GM18511 (cell line): Measurements from ENCODE around the gene SMAD7.

Source experiments
- ATAC-seq: cut with Tn5 transposase; IDR thresholded peaks from one replicate; pipeline ENCODE4 v1.9.1; 2021; ENCODE audit warnings: mild to moderate bottlenecking, moderate library complexity; ENCODE audit not compliant: unreplicated experiment

The SMAD7 gene

DNA sequence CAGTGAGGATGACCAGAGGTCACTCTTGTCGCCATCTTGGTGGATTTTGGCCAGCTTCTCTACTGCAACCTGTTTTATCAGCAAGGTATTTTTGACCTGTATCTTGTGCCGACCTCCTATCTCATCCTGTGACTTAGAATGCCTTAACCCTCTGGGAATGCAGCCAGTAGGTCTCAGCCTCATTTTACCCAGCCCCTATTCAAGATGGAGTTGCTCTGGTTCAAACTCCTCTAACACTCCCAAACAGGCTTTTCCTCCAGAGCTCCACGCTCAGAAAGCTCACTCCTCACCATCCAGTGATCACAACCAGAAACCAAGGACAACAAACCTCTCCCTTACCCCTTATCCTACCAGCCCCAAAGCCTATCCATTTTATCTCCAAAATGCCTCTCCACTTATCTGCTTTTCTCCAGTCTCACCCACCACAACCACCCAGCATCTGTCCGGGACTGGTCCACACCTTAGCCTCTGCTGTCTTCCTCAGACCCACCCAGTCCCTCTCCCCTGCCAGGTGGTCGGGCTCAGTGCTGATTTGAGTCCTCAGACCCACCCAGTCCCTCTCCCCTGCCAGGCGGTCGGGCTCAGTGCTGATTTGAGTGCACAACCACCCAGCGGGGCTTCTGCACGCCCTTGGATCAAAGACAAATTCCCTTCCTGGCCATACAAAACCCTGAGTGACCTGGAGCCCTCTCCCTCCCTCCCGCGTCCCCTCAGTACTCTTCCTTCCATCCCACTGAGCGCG lies 11.7 kb upstream of the SMAD7 start:
- ATAC-seq, result no peak

DNA sequence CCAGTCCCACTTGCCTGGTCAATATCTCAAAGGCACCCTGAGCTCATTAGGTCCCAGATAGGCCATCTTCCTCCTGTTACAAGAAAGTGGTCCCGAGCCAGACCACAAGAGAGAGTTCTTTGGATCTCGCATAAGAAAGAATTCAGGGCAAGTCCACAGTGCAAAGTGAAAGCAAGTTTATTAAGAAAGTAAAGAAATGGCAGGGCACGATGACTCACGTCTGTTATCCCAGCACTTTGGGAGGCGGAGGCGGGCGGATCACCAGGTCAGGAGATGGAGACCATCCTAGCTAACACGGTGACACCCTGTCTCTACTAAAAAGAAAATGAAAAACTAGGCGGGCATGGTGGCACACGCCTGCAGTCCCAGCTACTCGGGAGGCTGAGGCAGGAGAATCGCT lies 10.8 kb upstream of the SMAD7 start:
- ATAC-seq, result no peak

DNA sequence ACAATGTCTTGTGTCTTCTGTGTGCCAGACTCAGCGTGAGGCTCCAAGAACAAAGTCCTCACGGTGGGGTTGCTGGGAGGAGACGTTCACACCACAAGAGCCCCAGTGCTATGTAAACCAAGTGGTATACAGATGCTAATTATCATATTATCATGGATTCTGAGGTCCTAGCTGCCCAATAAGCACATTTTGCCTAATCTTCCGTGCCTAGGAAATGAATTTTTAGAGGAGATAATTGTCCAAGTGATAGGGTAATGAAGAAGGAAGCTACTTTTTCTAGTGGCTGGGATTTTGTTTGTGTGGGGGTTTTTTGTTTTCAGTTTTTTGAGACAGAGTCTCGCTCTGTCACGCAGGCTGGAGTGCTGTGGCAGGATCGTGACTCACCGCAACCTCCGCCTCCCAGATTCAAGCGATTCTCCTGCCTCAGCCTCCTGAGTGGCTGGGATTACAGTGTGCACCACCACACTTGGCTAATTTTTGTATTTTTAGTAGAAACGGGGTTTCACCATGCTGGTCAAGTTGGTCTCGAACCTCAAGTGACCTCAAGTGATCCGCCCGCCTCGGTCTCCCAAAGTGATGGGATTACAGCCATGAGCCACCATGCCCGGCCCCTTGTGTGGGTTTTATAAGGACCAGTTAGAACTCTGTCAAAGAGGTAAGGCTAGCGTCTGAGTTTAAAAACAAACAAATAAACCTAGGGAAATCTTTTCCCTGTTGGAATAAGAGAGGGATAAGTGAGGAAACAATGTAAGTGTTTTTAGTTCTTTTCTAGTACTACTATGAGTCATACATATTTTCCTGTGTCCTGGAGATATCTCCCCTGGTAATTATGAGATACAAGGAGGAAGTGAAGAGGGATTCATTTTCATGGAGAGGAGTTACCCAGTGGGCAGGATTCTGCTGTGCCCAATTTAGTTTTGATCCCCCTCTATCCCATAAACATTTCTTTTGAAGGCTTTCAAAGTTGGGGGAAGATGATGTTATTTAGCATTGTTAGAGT lies 9.5 kb upstream of the SMAD7 start:
- no peak for ATAC-seq

DNA sequence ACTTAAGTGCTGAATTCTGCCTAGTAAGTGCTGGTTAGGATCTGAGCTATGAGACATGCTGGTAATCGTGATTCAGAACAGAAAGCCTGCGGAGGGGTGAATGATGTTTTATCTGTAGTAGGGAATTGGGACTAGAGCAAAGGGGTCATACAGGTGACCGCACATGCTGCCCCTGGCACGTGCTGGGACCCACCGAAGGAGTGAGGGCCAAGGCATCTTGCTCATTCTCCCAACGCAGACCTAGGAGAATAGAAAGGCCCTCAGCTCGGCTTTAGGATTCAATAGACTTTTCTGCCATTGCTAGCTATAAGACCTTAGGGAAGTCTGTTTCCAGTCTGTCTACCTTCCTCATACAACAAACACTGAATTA lies 8.8 kb upstream of the SMAD7 start:
- ATAC-seq, result no peak

DNA sequence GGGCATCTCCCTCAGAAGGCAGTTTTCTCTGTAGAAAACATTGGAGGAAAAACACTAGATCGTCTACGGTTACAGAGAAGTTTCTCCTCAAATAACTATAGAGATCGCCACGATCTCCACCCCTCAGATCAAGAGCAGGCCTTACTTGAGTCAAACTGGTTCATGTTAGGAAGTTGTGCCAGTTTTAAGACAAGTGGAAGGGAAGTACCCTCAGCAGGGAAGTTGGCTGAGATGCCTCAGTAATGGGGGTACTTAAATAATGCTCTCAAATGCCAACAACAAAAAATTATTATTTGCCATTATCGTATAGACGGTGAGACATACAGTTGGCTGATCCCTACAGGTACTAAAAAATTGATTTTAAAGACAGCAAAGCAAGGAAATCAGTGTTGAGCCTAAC lies 8.2 kb upstream of the SMAD7 start:
- no peak for ATAC-seq

DNA sequence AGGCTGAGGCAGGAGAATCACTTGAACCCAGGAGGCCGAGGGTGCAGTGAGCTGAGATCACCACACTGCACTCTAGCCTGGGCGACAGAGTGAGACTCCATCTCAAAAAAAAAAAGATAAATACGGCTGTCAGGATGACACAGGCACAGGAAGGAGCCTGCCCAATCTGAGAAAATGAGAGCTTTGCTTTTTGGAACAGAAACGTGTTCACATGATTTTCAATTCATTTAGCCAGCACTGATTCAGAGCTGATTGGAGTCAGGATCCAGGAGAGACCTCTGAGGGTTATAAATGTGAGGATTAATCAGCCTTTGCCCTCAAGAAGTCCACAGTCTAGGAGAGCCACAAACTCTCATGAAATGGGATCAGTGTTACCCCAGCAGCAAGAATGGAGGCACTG lies 6.9 kb upstream of the SMAD7 start:
- no peak for ATAC-seq

DNA sequence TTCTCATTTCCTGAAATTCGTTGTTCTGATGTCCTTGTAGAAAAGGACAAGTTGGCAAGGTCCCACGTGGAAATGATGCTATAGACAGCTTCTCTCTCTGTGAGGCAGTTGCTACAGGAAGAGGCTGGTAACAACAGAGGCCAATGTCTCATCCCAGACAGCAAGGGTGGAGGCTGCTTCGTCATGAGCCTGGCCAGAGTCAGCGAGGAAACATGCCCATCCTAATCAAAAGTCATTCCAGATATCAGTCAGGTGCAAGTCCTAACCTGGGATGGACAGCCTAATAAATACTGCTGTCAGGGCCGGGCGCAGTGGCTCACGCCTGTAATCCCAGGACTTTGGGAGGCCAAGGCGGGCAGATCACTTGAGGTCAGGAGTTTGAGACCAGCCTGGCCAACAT lies 6.4 kb upstream of the SMAD7 start:
- ATAC-seq, result no peak

DNA sequence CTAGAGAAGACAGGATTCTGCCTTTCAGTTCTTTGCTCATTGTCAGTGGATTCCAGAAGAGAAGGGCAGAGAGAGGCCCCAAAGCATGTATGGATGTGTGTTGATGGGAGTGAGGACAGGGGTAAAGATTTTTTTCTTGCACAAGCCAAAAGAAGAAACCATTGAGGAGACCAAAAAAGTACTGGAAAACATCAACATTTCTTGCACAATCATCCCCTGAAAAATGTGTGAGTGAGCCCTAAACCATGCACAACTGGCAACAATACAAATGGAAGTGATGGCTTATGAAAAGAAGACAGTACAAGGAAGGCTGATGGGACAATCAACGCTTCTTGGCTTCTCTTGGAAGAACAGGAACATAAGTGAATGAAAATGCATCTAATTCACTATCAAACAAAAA lies 5.6 kb upstream of the SMAD7 start:
- ATAC-seq, result no peak

DNA sequence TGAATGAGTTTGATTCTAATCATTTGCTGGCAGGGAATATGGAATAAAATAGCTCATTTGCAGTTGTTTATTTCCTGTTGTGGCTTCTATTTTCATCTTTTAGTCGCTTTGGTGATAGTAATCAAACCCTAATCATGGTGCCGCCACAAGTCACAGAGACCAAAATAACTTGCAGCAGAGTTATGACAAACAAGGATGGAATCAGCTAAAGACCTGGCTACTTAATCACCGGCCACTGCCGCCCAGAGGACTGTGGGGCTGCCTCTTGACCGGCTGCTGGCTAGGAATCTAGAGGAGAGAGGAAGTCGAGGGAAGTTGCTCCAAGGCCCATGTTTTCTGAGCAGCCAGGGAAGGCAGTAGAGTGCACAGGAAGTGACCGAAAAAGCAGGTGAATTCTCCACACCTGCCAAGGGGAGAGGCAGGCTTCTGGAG lies 5.1 kb upstream of the SMAD7 start:
- no peak for ATAC-seq

DNA sequence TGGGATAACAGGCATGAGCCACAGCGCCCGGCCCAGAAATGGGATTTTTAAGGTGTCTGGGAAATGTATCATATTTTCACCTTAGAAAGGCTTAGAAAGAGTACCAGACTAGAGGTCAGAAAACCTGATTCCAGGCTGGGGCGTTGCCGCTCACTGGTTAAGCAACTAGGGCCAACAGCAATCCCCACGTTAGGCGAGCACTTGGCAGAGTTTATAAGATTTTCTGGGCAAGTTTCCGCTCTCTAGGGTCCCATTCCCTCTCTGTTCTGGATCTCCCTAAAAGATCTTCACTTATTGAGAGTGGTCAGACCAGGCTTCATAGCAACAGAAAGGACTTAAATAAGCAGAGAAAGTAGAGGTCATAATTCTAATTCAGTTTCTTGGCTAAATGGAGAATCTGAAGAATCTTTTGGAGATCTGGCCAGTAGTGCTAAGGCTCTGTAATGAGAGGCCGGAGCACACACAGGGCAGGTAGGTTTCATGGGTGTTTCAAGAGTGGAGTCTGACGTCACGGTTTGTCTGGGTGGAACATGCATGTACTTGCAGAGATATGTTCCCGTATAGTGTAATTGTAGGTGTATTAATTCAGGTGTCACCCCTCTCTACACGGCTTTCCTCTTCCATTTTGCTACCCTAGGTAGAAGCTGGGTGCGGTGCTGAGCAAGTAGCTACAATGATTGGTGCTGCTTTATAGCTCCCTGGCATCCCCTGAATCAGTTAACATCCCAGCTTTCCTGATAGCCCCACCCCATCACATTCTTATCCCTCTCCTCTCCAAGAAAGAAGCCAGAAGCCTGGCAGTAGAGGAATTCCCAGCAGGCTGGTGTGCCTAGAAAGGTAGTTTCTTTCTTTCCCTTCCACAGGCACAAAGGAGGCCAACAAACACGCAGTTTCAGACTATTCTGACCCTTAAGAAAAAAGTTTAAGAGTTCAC lies 4.4 kb upstream of the SMAD7 start:
- no peak for ATAC-seq

DNA sequence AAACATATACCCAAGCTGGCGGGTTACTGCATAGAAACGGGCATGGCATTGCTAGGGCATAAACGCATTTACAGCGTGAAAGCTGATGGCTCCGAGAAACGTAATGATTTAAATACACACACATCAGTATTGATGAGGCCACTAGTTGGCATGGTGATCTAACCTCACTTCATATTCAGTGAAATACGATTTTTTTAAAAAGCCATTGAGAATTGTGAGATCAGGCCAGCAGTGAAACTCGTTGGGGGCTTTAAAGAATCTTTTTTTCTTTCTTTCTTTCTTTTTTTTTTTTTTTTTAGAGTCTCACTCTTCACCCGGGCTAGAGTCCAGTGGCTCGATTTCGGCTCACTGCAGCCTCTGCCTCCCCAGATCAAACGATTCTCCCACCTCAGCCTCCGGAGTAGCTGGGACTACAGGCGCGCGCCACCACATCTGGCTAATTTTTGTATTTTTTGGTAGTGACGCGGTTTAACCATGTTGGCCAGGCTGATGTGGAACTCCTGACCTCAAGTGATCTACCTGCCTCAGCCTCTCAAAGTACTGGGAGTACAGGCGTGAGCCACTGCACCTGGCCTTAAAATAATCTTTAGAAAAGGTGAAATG lies 2.4 kb upstream of the SMAD7 start:
- ATAC-seq, result no peak

DNA sequence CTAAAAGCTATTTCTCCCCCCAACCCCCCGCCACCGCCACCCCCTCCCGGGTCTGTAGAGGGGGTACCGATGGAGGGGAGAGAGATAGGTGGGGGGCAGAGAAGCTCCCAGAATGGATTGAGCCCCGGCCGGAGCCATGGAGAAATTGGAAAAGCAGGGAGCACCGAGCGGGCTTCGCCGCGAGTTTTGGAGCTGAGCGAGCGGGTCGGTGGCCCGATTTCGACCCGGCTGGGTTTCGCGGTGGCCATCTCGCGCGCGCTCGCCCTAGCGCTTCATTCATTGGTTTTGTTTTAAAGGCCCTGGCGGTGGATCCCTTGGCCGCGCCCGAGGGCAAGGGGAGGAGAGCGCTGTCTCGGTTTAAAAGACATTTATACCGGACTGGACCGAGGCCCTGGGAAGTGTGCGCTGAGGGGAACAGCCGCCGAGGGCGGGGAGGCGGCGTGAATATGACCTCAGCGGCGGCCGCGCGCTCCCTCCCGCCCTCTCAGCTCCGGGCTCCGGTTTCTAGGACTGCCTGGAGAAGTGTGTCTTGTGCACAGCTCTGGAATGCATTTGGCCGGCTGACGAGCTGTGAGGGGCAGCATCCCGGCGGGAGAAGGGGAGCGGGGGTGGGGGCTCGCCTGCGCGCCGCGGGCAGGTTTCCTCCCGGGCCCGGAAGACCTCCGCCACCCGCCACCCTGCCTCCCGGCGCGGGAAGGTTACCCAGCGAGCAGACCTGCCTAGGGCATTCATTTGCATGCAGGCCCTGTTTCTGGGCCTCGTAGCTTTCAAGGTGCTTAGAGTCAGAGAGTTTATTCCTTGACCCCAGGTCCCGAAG lies 1.7 kb upstream of the SMAD7 start:
- ATAC-seq, result peak; percentile 32

DNA sequence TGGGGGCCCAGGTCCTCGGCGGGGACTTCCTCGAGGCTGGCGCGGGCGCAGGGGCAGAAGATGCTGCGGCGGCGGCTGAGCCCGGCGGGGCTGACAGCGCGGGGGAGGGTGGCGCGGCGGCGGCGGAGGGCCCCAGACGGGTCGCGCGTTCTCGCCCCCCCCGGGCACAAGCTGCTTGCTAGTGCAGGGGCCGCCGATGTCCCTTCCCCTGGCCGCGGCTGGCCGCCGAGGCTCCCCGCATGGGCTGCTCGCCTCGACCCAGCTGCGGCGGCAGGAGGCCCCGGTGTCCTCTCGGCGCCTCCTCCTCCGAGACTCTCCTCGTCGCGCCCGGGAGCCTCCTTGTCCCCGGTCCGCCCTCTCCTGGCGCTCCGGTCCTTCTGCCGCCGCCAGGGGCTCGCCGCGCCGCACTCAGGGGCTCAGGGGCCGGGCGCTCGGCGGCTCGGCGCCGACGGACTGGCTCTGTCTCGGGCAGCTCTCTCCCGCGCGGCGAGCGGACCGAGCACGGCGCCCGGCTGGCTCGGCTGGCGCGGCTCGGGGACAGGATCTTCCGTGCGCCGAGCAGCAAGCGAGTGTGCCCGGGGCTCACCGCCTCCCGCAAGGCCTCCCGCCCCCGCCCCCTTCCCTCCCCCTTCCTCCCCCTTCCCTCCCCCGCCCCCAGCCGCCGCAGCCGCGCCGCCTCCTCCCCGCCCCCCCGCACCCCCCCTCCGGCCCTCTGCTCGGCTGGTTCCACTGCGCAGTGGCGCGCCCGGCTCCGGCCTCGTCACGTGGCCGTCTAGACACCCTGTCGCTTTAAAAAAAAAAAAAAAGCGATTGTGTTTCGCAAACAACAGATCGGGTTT lies 902 bp upstream of the SMAD7 start:
- peak; percentile 53 for ATAC-seq

DNA sequence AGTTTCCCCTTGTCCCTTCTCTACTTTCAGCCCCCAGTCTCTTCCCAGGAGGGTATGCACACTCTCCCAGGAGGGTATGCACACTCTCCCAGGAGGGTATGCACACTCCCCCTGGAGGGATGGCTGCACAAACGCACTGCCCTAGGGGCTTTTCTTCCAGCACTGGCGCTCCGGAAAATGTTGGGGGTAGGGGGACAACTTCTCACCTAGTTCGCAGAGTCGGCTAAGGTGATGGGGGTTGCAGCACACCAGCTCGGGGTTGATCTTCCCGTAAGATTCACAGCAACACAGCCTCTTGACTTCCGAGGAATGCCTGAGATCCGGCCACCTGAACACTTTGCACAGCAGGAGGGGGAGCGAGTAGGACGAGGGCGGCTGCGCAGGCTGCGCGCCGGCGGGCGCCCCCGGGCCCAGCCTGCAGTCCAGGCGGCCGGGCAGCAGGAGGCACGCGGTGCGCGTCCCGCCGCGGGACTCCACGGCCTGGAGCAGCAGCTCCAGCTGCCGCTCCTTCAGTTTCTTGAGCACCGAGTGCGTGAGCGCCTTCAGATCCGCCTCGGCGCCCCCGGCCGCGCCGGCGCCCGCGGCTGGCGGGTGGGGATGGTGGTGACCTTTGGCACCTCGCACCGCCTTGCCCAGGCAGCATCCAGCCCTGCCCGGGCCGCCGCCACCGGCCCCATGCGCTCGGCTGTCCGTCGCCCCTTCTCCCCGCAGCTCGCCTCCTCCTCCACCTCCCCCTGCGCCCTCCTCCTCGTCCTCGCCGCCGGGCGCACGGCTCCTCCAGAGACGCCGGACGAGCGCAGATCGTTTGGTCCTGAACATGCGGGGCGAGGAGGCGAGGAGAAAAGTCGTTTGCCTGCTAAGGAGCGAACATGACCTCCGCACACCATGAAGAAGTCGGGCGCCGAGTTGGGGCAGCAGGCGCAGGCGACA lies 894 bp downstream of the SMAD7 start:
- no peak for ATAC-seq

DNA sequence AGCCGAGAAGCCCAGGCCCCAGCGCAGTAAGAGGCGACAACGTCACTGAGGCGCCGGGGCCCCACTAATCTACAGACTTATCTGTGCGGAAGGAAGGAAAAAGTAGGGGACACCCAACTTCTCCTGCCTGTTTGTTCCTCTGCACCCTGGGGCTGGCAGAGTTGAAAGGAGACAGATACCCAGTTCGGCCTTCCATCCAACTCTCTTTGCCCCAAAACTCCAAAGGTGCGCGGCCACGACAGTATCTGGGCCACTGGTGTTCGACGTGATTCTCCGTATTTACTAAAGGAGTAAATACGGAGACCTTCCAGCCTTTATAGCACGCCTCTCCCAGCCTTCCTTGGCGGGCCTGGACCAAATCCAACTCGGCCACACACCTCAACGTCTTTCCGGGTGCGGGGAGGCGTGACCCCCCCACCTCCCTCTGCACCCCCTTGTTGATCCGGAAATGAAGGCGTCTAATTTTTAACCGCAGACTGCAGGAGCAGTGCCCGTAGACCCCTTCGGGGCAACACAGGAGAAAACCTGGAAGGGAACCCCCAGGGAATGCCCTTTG lies 1.6 kb downstream of the SMAD7 start:
- ATAC-seq, result no peak

DNA sequence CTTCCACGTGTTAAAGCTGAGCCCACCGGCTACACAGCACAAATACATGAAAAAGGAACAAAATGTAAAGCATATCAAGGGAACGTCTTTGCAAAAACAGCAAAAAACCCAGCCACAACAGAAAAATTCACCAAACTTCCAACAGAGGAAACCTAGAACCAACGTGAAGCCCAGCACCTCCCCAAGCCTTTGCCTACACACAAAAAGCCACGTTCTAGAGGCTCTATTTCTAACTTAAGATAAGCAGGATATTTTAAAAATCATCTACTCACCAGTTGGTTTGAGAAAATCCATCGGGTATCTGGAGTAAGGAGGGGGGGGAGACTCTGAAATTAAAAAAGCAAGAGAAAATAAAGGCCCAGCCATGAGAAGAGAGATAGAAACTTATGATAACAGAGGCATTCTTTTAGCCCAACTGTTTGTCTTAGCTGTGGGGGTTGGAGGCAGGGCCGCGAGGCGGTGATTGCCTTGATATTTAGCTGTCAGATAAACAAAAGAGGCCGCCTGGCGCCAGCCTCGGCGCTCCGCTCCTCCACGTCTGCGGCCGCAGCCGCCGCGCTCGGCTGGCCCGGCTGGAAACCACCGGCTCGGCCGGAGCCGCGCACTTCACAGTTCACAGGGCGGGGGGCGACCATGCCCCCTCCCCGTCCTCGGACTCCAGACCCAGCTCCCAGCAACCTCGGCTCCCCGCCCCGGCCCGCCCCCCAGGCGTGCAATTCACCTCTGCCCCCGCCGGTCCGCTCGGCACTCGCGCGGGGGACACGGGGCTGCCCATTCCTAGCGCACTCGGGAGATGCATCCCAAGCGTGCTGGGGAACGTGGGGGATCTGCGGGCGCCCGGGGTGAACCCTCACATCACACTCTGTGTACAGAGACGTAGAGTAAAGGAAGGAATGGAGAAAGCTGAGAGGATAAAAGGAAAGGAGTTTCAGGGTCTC lies 2.4 kb downstream of the SMAD7 start:
- no peak for ATAC-seq
